ENCODE measurements around the gene CHPF2. TPM values are rescaled to one million over a fixed set of nuclear protein-coding genes. Genes with fewer than 3 reads are reported as not detected.

The CHPF2 gene
- total and polyA plus RNA-seq, 5 experiments from 2014 or later = 16.8 to 48.6 (median 20.1) TPM

DNA sequence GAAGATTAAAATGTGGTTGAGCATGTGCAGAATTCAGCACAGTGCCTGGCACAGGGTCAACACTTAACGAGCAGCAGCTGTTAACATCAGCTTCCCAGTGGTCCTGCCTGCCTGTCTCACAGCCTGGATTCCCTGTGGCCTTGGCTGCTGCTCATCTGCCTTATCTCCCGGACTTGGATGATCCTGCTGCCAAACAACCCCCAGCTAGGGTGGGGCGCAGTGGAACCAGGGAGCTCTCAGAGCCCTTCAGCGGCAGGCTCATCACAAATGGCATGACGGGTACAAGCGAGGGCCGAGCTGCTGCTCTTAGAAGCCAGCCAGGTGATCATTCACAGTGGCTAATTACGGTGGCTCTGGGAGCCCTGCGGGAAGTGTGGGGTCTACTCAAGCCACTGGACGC lies 29.2 kb downstream of the CHPF2 start:
- H3K4me3 Mint-ChIP-seq = no peak overlapping the region

DNA sequence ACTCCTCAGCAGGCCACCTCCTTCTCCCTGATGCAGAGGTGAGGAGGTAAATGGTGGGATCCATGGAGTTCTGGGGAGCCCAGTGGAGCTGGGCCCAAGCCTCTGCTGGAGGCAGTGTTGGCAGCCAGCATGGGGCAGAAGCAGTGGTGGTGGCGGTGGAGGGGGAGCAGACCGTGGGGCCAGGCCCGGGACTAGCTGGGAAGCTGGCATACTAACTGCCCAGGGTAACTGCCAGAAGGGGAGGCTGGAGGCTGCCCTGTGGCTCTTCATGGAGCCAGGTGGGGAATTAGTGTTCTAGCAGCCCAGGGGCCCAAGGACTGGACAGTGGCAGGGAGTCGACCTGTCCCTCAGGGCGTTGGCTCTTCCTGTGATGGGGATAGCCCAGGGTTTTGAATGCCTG lies 32.3 kb downstream of the CHPF2 start:
- Mint-ChIP-seq H3K36me3 (peaks cover 0 to 4% (median 2%) of the 10 kb centered on the region in 3 donors), H3K9me3 (no peaks in the 10 kb centered on the region), H3K27ac (no peak overlapping the region), H3K4me1 (no peaks in the 10 kb centered on the region), H3K27me3 (peaks cover 0 to 4% (median 1%) of the 10 kb centered on the region in 5 donors), H3K4me3 (no peak overlapping the region)
- ATAC-seq (no peak), DNase-seq (no peak)
- POLR2A ChIA-PET = no interaction called here

More for the DNA sequence above, 29.2 kb downstream of the CHPF2 start:
- H3K36me3 Mint-ChIP-seq = peaks cover 0 to 4% (median 0%) of the 10 kb centered on the region in 3 donors
- POLR2A ChIA-PET = interaction anchor here (1.4 kb wide), 1 partner anchor 16 kb away, joined by 3 read pairs; no protein-coding TSS in a partner anchor
- no peak overlapping the region for H3K27ac Mint-ChIP-seq
- H3K4me1 Mint-ChIP-seq = peaks cover 0 to 3% (median 0%) of the 10 kb centered on the region in 4 donors
- DNase-seq = peak in 1 of 10 donors; percentile 47
- no peak for ATAC-seq
- H3K27me3 Mint-ChIP-seq = peaks cover 0 to 4% (median 0%) of the 10 kb centered on the region in 5 donors
- H3K9me3 Mint-ChIP-seq = no peaks in the 10 kb centered on the region

DNA sequence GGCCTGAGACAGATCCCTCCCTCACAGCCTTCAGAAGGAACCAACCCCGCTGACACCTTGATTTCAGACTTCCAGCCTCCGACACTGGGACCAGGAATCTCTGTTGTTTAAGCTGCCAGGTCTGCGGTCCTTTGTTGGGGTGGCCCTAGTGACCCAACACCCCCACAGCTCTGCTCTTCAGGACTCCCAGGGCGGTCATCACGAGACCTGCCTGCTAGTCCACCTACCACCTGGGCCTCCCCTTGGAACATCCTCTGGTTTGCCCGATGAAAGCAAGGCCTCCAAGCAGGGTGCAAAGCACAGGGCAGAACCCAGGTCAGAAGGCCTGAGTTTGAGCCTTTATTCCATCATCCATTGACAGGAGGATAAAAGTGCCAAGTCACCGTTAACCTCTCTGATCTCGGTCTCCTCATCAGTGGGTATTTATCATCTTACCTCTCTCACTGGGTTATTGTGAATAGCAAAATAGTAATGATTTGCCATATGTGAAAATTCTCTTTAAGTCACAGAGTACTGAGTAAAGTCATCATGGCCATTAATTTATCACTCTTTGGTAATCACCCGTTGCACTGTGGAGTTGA lies 33.2 kb downstream of the CHPF2 start:
- DNase-seq = no peak
- peaks cover 0 to 4% (median 2%) of the 10 kb centered on the region in 3 donors for H3K36me3 Mint-ChIP-seq
- H3K27ac Mint-ChIP-seq = peak overlapping the region in 1 of 10 donors; percentile 11
- no peaks in the 10 kb centered on the region for H3K9me3 Mint-ChIP-seq
- peaks cover 2 to 7% (median 2%) of the 10 kb centered on the region in 4 donors for H3K4me1 Mint-ChIP-seq
- H3K27me3 Mint-ChIP-seq = peaks cover 0 to 4% (median 1%) of the 10 kb centered on the region in 5 donors
- ATAC-seq = no peak
- POLR2A ChIA-PET = no interaction called here
- H3K4me3 Mint-ChIP-seq = no peak overlapping the region

DNA sequence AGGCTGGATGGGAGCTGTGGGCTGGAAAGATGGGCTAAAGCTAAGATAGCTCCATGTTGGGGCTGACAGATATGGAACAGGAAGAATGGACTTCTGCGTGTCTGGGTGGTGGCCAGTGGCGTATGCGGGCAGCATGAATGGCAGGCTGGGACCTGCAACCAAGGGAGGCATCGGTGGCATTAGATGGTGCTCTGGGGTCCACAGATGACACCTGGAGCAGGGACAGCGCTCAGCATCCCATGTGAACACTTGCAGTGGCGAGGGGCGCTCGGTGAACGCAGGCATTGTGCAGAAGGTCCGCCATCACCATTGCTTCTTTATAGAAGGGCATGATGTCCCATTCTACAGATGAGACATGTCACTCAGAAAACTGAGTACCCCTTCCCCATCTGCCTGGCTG lies 37.2 kb downstream of the CHPF2 start:
- DNase-seq (no peak), ATAC-seq (no peak)
- H3K27me3 Mint-ChIP-seq = peaks cover 0 to 1% (median 0%) of the 10 kb centered on the region in 5 donors
- peaks cover 16 to 38% (median 31%) of the 10 kb centered on the region in 4 donors for H3K4me1 Mint-ChIP-seq
- H3K9me3 Mint-ChIP-seq = no peaks in the 10 kb centered on the region
- POLR2A ChIA-PET = no interaction called here
- H3K4me3 Mint-ChIP-seq = no peak overlapping the region
- peak overlapping the region in 3 of 10 donors; percentile 19 to 48 (median 24) for H3K27ac Mint-ChIP-seq
- H3K36me3 Mint-ChIP-seq = peaks cover 0 to 4% (median 2%) of the 10 kb centered on the region in 3 donors

DNA sequence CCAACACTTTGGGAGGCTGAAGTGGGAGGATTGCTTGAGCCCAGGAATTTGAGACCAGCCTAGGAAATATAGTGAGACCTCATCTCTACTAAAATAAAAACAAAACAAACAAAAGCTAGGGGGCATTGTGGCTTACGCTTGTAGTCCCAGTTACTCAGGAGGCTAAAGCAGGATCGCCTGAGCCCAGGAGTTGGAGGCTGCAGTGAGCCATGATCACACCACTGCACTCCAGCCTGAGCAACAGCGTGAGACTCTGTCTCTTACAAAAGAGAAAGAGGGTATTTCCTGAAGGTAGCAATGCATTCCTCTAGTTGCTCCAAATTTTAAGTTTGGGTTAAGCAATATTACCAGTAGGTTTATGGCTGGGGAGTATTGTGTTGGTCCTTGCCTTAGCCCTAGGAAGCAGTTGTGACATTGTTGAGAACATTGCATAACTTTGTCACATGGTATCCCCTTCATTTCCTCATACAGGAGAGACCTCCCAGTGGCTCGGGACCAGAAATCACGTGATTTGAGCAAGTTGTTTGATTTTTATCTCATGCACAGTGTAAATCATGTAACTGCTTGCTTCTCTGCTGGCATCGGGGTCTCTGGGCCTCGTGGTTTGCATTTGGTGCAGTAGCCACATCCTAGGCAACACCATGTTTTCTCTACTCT lies 39.5 kb downstream of the CHPF2 start:
- peak; percentile 71 to 81 for ATAC-seq
- DNase-seq = peak in 4 of 10 donors; percentile 26 to 60 (median 49)
- H3K9me3 Mint-ChIP-seq = no peaks in the 10 kb centered on the region
- POLR2A ChIA-PET = no interaction called here
- peaks cover 0 to 4% (median 2%) of the 10 kb centered on the region in 3 donors for H3K36me3 Mint-ChIP-seq
- H3K27ac Mint-ChIP-seq = peak overlapping the region; percentile 45 to 91 (median 84)
- peak overlapping the region in 7 of 10 donors; percentile 7 to 65 (median 36) for H3K4me3 Mint-ChIP-seq
- H3K4me1 Mint-ChIP-seq = peaks cover 32 to 60% (median 47%) of the 10 kb centered on the region in 4 donors
- H3K27me3 Mint-ChIP-seq = peaks cover 0 to 1% (median 0%) of the 10 kb centered on the region in 5 donors

DNA sequence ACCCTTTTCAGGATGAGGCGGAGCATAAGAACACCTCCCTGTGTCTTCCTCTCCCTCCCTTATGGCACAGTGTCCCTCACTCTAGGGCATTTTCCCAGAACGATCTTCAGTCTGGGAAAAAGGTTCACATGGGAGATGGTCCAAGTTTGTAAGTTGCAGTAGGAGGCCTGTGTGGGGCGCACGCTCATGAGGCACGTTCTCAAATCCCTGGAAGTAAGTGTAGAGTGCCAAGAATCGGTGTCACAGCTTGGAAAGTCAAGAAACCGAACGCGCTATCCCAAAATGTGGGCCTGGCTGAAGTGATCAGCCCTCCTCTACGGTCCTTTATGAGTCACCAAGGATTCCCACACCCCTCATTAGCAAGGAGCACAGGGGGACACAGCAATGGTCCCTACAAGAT lies 40.1 kb downstream of the CHPF2 start:
- POLR2A ChIA-PET = interaction anchor here (1.3 kb wide), 1 partner anchor 10 kb away, joined by 4 read pairs; no protein-coding TSS in a partner anchor
- Mint-ChIP-seq H3K4me3 (peak overlapping the region in 5 of 10 donors; percentile 0 to 65 (median 36)), H3K4me1 (peaks cover 34 to 62% (median 51%) of the 10 kb centered on the region in 4 donors), H3K36me3 (peaks cover 0 to 4% (median 2%) of the 10 kb centered on the region in 3 donors), H3K27me3 (no peaks in the 10 kb centered on the region), H3K9me3 (no peaks in the 10 kb centered on the region), H3K27ac (peak overlapping the region; percentile 45 to 91 (median 82))
- no peak for DNase-seq
- ATAC-seq = no peak

DNA sequence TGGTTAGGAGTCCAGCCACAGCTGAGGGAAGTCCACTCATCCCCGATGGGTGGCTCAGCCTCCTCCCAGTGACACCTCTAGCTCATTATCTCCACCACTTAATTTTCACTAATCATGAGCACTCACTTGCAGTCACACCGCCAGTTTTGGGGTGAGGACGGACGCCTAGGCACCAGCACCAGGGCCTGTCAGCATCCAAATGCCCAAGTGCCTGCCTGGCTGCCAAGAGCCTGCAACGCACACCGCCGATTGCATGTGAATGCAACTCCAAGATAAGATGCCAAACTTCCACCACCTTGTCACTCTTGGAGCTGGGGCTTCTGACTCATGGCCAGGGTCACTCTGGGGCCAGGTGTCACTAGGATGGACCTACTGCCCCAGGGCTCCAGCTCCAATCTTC lies 40.6 kb downstream of the CHPF2 start:
- no peaks in the 10 kb centered on the region for H3K27me3 Mint-ChIP-seq
- H3K4me1 Mint-ChIP-seq = peaks cover 35 to 65% (median 53%) of the 10 kb centered on the region in 4 donors
- H3K27ac Mint-ChIP-seq = peak overlapping the region in 9 of 10 donors; percentile 31 to 89 (median 60)
- POLR2A ChIA-PET = interaction anchor here (0.8 to 1.3 kb wide), 2 partner anchors 9 to 40 kb away, joined by 3 to 4 read pairs; partner anchors contain the start of gene CHPF2
- DNase-seq (no peak), ATAC-seq (no peak)
- no peaks in the 10 kb centered on the region for H3K9me3 Mint-ChIP-seq
- H3K36me3 Mint-ChIP-seq = peaks cover 0 to 4% (median 2%) of the 10 kb centered on the region in 3 donors
- H3K4me3 Mint-ChIP-seq = peak overlapping the region in 2 of 10 donors; percentile 51 to 61

DNA sequence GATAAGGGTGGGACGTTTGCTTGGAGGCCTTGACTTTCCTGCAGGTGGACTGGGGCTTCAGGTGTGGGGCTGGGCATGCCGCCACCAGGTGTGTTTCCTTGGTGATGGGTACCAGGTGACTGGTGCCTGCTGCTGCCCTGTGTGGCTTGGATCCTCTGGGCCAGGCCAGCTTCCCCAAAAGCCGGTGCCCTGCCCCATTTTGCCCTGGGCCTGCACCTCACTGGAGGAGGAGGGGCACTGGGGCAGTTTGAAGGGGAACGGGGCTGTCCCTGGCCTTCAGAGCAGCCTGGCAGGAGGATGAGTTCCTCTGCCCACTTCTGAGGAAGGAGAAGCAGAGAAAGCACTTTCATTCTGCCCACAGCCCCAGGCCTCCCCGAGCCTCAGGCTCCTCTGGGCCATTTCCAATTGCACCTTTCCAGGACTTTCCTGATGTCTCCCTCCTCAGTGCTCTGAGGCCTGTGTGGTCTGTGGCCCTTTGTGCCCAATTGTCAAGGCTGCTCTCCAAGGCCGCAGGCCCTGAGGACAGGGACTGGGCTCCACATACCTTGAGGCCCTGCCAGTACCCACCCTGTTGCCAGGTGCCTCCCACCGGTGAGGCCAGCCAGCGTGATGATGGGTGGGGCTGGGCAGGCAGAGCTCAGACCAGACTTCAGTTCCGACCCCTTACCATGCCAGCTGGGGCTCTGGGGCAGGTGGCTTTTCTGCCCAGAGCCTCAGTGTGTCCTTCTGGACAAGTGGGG lies 41.5 kb downstream of the CHPF2 start:
- H3K4me3 Mint-ChIP-seq = peak overlapping the region in 1 of 10 donors; percentile 65
- H3K9me3 Mint-ChIP-seq = no peaks in the 10 kb centered on the region
- H3K4me1 Mint-ChIP-seq = peaks cover 35 to 65% (median 53%) of the 10 kb centered on the region in 4 donors
- H3K27ac Mint-ChIP-seq = peak overlapping the region in 7 of 10 donors; percentile 2 to 89 (median 31)
- H3K36me3 Mint-ChIP-seq = peaks cover 0 to 2% (median 2%) of the 10 kb centered on the region in 3 donors
- DNase-seq (no peak), ATAC-seq (no peak)
- POLR2A ChIA-PET = interaction anchor here (0.8 to 1.3 kb wide), 2 partner anchors 8 to 41 kb away, joined by 3 to 4 read pairs; partner anchors contain the start of gene CHPF2
- peaks cover 0 to 4% (median 0%) of the 10 kb centered on the region in 5 donors for H3K27me3 Mint-ChIP-seq

DNA sequence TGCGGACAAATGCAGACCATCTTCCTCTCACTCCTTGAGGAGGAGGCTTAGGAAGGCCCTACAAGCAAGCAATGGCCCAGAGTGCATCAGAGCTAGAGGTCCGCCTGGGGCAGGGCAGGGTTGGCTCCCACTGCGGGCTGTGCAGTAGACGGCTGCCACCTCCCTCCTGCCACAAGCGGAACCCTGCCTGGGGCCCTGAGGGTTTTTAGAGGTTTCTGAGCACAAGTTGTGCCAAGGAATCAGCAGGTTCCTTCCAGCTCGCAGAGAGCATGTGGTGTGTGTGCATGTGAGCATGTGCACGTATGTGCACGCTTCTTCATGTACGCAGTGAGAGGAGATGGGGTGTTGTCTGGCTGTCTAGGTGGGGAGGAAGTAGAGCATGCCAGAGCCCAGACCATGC lies 42.1 kb downstream of the CHPF2 start:
- H3K4me1 Mint-ChIP-seq = peaks cover 35 to 65% (median 53%) of the 10 kb centered on the region in 4 donors
- no peak for ATAC-seq
- DNase-seq = no peak
- no peaks in the 10 kb centered on the region for H3K9me3 Mint-ChIP-seq
- H3K4me3 Mint-ChIP-seq = peak overlapping the region; percentile 11 to 81 (median 71)
- POLR2A ChIA-PET = no interaction called here
- H3K36me3 Mint-ChIP-seq = no peaks in the 10 kb centered on the region
- peaks cover 0 to 7% (median 0%) of the 10 kb centered on the region in 5 donors for H3K27me3 Mint-ChIP-seq
- H3K27ac Mint-ChIP-seq = peak overlapping the region in 8 of 10 donors; percentile 7 to 88 (median 72)

DNA sequence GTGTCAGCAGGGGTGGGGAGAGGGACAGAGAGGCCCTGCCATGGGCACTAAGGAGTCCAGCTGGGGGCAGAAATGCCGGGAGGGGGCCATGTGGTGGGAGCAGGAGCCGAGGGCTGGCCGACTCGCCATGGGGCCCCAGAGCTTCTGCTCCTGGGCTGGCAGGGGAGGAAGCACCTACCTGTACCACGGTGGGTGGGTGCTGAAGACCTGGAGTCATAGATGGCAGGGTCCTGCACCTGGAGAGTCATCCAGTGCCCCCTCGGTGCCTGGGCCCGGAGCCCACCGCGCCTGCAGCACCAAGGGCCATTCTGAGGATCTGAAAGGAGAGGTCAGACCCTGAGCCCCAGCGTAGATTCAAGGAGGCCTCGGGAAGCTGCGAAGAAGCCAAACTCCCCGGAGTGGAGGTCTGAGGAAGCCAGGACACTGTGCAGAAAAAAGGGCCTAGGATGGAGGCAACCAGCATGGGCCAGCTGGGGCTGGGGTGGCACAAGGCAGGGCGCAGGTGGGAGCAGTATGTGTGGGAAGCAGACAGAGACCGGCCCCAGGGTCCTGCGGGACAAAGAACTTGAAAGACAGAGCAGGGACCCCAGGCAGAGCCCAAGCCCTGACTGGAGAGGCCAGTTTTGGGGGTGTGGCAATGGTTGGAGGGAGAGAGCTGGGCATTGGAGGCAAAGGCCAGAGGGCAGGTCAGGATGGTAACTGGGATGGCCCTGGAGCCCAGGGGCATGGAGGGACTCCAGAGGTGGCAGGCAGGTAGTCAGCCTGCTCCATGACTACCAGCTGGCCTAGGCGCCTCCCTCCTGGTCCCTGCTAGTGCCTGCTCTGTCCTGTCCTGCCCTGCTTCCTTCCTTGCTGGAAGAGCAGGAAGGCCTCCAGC lies 42.9 kb downstream of the CHPF2 start:
- ATAC-seq (no peak), DNase-seq (no peak)
- H3K4me3 Mint-ChIP-seq = peak overlapping the region; percentile 60 to 87 (median 76)
- H3K4me1 Mint-ChIP-seq = peaks cover 35 to 61% (median 52%) of the 10 kb centered on the region in 4 donors
- H3K9me3 Mint-ChIP-seq = no peaks in the 10 kb centered on the region
- H3K27me3 Mint-ChIP-seq = peaks cover 0 to 7% (median 0%) of the 10 kb centered on the region in 5 donors
- POLR2A ChIA-PET = interaction anchor here (1.0 kb wide), 1 partner anchor 8 kb away, joined by 3 read pairs; no protein-coding TSS in a partner anchor
- peak overlapping the region in 8 of 10 donors; percentile 7 to 88 (median 78) for H3K27ac Mint-ChIP-seq
- no peaks in the 10 kb centered on the region for H3K36me3 Mint-ChIP-seq

DNA sequence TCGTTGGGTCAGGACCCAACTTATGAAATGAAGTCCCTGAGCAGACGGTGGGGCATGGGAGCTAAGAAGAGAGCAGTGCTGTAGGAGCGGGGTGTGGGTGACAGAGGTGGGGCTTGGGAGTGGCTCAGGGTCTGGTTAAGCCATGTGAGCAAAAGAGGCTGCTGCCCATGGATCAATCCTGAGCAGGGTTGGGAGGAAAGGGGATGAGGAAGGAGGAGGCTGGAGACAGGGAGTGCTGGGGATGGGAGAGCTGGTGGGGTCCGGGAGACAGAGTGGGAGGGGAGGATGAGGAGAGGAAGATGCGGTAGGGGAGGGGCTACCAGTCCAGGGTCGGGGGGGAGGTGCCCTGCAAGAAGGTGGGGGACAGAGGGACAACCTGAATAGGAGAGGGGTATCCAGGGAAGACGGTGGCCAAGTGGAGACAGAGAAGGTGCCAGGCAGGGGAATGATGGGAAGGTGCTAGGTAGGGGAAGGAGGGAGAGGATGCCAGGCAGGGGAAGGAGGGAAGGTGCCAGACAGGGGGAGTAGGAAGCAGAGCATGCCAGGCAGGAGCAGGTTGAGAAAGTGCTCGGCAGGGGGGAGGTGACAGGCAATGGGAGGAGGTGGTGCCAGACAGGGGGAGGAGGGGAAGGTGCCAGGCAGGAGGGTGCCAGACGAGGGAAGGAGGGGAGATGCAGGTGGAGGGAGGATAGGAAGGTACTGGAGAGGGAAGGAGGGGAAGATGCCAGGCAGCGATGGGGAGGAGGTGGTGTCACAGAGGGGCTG lies 43.7 kb downstream of the CHPF2 start:
- no peaks in the 10 kb centered on the region for H3K9me3 Mint-ChIP-seq
- peaks cover 0 to 14% (median under 1%) of the 10 kb centered on the region in 5 donors for H3K27me3 Mint-ChIP-seq
- peak in 1 of 10 donors; percentile 5 for DNase-seq
- no peak for ATAC-seq
- no peaks in the 10 kb centered on the region for H3K36me3 Mint-ChIP-seq
- peak overlapping the region in 7 of 10 donors; percentile 45 to 88 (median 83) for H3K27ac Mint-ChIP-seq
- peak overlapping the region; percentile 50 to 87 (median 74) for H3K4me3 Mint-ChIP-seq
- H3K4me1 Mint-ChIP-seq = peaks cover 33 to 55% (median 48%) of the 10 kb centered on the region in 4 donors
- POLR2A ChIA-PET = interaction anchor here (1.0 kb wide), 1 partner anchor 9 kb away, joined by 3 read pairs; no protein-coding TSS in a partner anchor
